Coronary artery (tissue), 2 donors: ENCODE results near the gene KCNB1.

Experiments used
- DNase-seq: peaks from one replicate; pipeline ENCODE4 v3.0.0-alpha.2; 2017; ENCODE audit warnings: low spot score
- H3K27ac ChIP-seq, 2 donors: fragments of 200-600 bp; sonication (generic); one replicate each; pipeline ENCODE4 v1.5.1; 2016 to 2019
- H3K4me3 ChIP-seq: fragments of 200-600 bp; sonication (generic); 2 replicates; pipeline ENCODE4 v1.5.1; 2016; ENCODE audit warnings: mild to moderate bottlenecking, moderate library complexity
- CTCF ChIP-seq: fragments of 200-600 bp; sonication (generic); IDR thresholded peaks from one replicate; pipeline ENCODE4 v1.5.1; 2019; ENCODE audit warnings: antibody characterized with exemption

The KCNB1 gene

GRCh38 chr20:49511788-49512525 lies 29.5 kb upstream of the KCNB1 start:
- H3K4me3 ChIP-seq: peak overlapping the region; percentile 4
- DNase-seq: no peak
- peak overlapping the region in 1 of 2 donors; percentile 72 for H3K27ac ChIP-seq
- TF ChIP-seq CTCF: no peak

GRCh38 chr20:49510562-49511122 lies 28.2 kb upstream of the KCNB1 start:
- no peak for TF ChIP-seq CTCF
- H3K4me3 ChIP-seq: peak overlapping the region; percentile 23
- DNase-seq: peak; percentile 88
- H3K27ac ChIP-seq: peak overlapping the region; percentile 66 to 88

GRCh38 chr20:49508435-49509199 lies 26.1 kb upstream of the KCNB1 start:
- H3K4me3 ChIP-seq: no peak overlapping the region
- DNase-seq: no peak
- peak overlapping the region; percentile 66 to 70 for H3K27ac ChIP-seq
- peak; percentile 44 for TF ChIP-seq CTCF

GRCh38 chr20:49507741-49508434 lies 25.4 kb upstream of the KCNB1 start:
- Histone ChIP-seq H3K4me3 (no peak overlapping the region), H3K27ac (peak overlapping the region; percentile 66 to 70)

GRCh38 chr20:49505518-49505917 lies 23.1 kb upstream of the KCNB1 start:
- no peak for TF ChIP-seq CTCF
- Histone ChIP-seq H3K27ac (peak overlapping the region in 1 of 2 donors; percentile 52), H3K4me3 (no peak overlapping the region)
- DNase-seq: no peak

More at GRCh38 chr20:49507741-49508434, 25.4 kb upstream of the KCNB1 start:
- no peak for DNase-seq
- TF ChIP-seq CTCF: no peak

GRCh38 chr20:49503176-49503575 lies 20.7 kb upstream of the KCNB1 start:
- no peak for TF ChIP-seq CTCF
- H3K27ac ChIP-seq: peak overlapping the region in 1 of 2 donors; percentile 47

More at GRCh38 chr20:49503176-49503575, 20.7 kb upstream of the KCNB1 start:
- DNase-seq: no peak
- no peak overlapping the region for H3K4me3 ChIP-seq
